ENCODE data around the gene ULBP1. TPM values are rescaled to one million over a fixed set of nuclear protein-coding genes. Genes with fewer than 3 reads are reported as not detected.
A peak's percentile ranks its signal among the peaks of the same experiment; 100 is the strongest.
"Not testable (repeated sequence)": the region's sequence is repeated elsewhere in the genome, so short reads cannot be mapped to it uniquely, and the experiment has no call there.

The ULBP1 gene
- total RNA-seq, 2 experiments from 2014 or later = 2.5 to 2.7 TPM

DNA sequence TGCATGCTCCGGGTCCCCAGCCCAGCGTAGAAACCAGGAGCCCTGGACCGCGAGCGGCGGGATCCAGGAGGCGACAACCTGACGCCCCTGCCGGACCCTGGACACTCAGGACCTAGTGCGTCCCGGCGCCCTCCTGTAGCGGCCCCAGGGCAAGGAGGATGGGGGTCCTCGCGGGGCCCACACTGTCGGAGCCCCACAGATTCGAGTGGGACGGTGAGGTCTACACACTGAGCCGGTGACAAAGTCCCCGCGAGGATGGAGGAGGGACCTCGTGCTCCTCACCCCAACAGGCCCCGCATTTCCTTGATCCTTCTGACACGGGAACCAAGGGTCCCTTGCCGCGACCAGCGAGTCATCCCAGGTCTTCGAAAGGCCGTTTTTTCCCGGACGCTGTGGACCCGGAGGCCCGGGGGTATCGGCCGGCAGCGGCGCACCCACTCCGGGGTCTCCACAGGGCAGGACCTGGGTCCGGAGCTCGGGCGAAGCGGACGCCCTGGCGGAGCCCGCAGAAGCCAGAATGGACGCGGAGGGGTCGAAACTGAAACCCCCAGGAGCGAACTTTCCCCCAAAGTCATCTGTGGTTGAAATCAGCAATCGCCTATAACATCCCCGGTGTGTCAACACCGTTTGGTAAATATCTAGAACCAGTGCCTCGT is 9.3 kb upstream of the ULBP1 start:
- H3K27me3 Mint-ChIP-seq = peaks cover 69% of the 10 kb centered on the region
- H3K36me3 Mint-ChIP-seq (ENCODE audit: low read depth); H3K9me3 Mint-ChIP-seq; POLR2A ChIA-PET; CTCF ChIA-PET; DNase-seq; H3K27ac Mint-ChIP-seq; intact Hi-C loops (cut with micrococcal nuclease); H3K4me3 Mint-ChIP-seq: not testable (repeated sequence)
- ATAC-seq = peak; percentile 24
- H3K4me1 Mint-ChIP-seq (ENCODE audit: low read depth) = peaks cover 12% of the 10 kb centered on the region

DNA sequence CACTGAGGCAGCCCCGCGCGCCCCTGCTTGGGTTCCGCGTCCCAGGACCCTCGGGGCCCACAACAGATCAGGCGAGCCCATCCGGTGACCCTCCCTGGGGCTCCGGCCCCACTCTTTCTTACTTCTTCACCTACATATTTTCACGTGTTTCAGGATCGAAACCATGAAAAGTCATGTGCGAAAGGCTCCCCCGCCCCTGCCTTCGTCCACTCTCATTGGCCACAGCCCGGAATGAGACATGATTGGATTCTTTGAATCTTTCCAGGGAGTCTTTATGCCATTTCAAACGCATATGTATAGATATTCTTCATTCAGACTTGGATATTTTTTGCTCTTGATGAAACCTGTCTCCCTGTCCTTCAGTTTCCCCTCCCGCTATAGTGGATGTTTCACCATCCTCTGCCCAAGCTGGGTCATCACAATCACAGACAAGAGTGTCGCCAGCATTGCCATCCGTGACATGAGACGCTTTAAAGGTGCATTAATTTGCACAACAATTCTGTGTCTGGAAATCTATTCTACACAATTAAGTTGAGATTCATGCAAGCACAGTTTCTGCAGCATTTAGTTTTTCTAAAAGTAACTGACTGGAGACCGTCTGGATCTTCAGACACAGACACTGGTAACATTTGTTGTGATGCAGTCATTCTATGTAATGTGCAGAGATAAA is 8.6 kb upstream of the ULBP1 start:
- peaks cover 14% of the 10 kb centered on the region for H3K4me1 Mint-ChIP-seq (ENCODE audit: low read depth)
- ATAC-seq; intact Hi-C loops (cut with micrococcal nuclease); H3K27ac Mint-ChIP-seq; CTCF ChIA-PET; H3K4me3 Mint-ChIP-seq; H3K9me3 Mint-ChIP-seq; DNase-seq; POLR2A ChIA-PET; H3K36me3 Mint-ChIP-seq (ENCODE audit: low read depth): not testable (repeated sequence)
- H3K27me3 Mint-ChIP-seq = peaks cover 68% of the 10 kb centered on the region

DNA sequence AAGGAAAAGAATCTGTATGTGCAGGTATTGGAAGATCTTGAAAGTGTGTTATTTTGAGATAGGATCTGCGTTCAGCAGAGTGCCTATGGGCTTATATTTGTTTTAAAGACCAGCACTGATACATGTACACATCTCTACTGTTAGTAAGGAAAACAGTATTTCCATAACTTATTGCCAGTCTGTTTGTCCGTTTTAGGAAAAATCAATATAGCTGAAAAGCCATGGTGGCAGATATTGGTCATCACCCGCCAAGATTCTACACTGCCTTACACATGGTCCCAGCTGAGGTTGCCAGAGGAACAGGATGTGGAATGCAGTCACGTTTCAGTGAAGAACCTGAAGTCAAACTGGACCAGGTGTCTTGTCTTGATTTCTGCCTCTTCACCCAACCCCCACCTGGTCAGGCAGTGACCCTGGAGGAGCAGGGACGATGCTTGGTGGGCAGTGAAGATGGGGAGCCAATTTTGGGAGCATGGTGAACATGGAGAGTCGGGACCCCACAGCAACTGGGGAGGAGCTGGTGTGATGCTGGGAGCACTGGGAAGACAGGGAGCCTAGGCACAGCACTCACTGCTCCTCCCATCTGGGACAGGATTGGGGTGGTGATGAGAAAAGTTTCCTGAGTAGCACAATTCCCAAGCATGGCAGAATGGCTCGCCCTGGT is 8.0 kb upstream of the ULBP1 start:
- H3K27ac Mint-ChIP-seq; H3K4me3 Mint-ChIP-seq; CTCF ChIA-PET; DNase-seq; intact Hi-C loops (cut with micrococcal nuclease); H3K9me3 Mint-ChIP-seq; POLR2A ChIA-PET; ATAC-seq; H3K36me3 Mint-ChIP-seq (ENCODE audit: low read depth): not testable (repeated sequence)
- Mint-ChIP-seq H3K27me3 (peaks cover 68% of the 10 kb centered on the region), H3K4me1 (ENCODE audit: low read depth) (peaks cover 14% of the 10 kb centered on the region)

DNA sequence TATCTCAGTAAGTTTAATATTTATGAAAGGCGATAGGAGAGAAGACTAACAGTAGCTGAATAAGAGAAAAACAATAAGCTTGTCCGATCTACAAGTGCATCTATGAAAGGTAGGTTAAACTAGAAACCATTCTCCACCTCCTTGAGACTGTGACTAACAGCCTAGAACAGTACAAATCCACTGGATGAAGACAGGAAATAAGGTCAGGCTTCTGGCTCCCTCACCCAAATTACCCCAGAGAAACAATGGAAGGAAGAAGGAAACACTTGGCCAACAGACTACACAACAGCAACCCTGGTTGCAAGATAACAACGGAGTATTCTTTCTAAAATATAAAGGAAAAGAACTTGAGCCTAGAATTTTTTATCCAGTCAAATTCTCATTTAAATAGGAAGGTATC is 5.6 kb upstream of the ULBP1 start:
- CTCF ChIA-PET = interaction anchor here (2.3 kb wide), 1 partner anchor 59 kb away, joined by 10 read pairs; no protein-coding TSS in a partner anchor
- H3K27me3 Mint-ChIP-seq = peaks cover 65% of the 10 kb centered on the region
- POLR2A ChIA-PET; ATAC-seq; H3K4me3 Mint-ChIP-seq; H3K27ac Mint-ChIP-seq; H3K36me3 Mint-ChIP-seq (ENCODE audit: low read depth); DNase-seq; H3K9me3 Mint-ChIP-seq; intact Hi-C loops (cut with micrococcal nuclease): not testable (repeated sequence)
- H3K4me1 Mint-ChIP-seq (ENCODE audit: low read depth) = peaks cover 22% of the 10 kb centered on the region

DNA sequence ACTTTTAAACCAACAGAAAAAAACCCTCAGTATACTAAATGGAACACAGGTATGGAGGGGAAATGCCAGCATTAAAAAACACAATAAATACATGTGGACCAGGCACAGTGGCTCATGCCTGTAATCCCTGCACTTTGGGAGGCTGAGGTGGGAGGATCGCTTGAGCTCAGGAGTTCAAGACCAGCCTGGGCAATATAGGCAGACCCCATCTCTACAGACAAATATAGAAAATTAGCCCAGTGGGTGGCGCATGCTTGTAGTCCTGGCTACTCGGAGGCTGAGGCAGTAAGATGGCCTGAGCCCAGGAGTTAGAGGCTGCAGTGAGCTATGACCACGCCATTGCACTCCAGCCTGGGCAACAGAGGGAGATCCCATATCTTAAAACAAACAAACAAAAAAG is 3.9 kb upstream of the ULBP1 start:
- DNase-seq; H3K36me3 Mint-ChIP-seq (ENCODE audit: low read depth); ATAC-seq; H3K27ac Mint-ChIP-seq; H3K9me3 Mint-ChIP-seq; H3K4me3 Mint-ChIP-seq; POLR2A ChIA-PET: not testable (repeated sequence)
- CTCF ChIA-PET = interaction anchor here (2.0 kb wide), 1 partner anchor 57 kb away, joined by 6 read pairs; no protein-coding TSS in a partner anchor
- peaks cover 27% of the 10 kb centered on the region for H3K4me1 Mint-ChIP-seq (ENCODE audit: low read depth)
- H3K27me3 Mint-ChIP-seq = peaks cover 66% of the 10 kb centered on the region
- intact Hi-C loops (cut with micrococcal nuclease) = loop anchor here (5.0 kb wide), 1 partner anchor 42 kb away; no protein-coding TSS in a partner anchor

DNA sequence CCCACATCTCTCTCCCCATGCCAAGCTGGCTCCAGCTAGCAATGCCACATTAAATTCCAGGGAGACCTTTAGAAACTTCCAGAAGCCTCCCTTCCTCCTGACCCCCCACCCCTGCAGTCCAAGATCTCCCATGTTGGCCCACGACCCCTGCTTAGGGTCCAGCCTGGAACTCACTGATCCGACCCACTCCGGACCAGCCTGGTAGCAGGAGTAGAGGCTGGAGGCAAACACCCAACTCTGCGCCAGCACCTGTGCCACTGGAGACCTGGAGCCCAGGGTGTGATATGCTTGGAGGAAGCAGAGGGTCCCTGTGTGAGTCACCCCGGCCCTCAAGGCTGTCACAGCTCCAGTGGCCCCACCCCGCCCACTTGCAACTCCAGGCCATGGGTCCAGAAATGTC is 3.3 kb upstream of the ULBP1 start:
- intact Hi-C loops (cut with micrococcal nuclease) = loop anchor here (5.0 kb wide), 1 partner anchor 42 kb away; no protein-coding TSS in a partner anchor
- no peak for DNase-seq

More for the DNA sequence above, 3.3 kb upstream of the ULBP1 start:
- ATAC-seq = no peak
- Mint-ChIP-seq H3K9me3 (no peaks in the 10 kb centered on the region), H3K4me3 (no peak overlapping the region), H3K27me3 (peaks cover 66% of the 10 kb centered on the region), H3K36me3 (ENCODE audit: low read depth) (peaks cover 2% of the 10 kb centered on the region), H3K27ac (no peak overlapping the region), H3K4me1 (ENCODE audit: low read depth) (peaks cover 27% of the 10 kb centered on the region)
- TF ChIP-seq, protein P1, sequence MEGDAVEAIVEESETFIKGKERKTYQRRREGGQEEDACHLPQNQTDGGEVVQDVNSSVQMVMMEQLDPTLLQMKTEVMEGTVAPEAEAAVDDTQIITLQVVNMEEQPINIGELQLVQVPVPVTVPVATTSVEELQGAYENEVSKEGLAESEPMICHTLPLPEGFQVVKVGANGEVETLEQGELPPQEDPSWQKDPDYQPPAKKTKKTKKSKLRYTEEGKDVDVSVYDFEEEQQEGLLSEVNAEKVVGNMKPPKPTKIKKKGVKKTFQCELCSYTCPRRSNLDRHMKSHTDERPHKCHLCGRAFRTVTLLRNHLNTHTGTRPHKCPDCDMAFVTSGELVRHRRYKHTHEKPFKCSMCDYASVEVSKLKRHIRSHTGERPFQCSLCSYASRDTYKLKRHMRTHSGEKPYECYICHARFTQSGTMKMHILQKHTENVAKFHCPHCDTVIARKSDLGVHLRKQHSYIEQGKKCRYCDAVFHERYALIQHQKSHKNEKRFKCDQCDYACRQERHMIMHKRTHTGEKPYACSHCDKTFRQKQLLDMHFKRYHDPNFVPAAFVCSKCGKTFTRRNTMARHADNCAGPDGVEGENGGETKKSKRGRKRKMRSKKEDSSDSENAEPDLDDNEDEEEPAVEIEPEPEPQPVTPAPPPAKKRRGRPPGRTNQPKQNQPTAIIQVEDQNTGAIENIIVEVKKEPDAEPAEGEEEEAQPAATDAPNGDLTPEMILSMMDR (IDR thresholded peaks at IDR 0.05) = no peak
- ChIA-PET CTCF (interaction anchor here (1.5 to 2.0 kb wide), 2 partner anchors 21 to 56 kb away, joined by 3 to 6 read pairs; no protein-coding TSS in a partner anchor), POLR2A (no interaction called here)
